ENCODE results near the gene TENM3. TPM values are rescaled to one million over a fixed set of nuclear protein-coding genes. Genes with fewer than 3 reads are reported as not detected.

The TENM3 gene
- total and polyA plus RNA-seq, 10 of the 15 experiments (the other 5 are each of a cell fraction or from before 2014, with no cell fraction given), result 0.01 to 1.7 (median 0.08) TPM; not detected in 2

GRCh38 chr4:182465114-182465513 lies 221.9 kb downstream of the TENM3 start:
- intact Hi-C loops (cut with micrococcal nuclease; ENCODE audit: unreplicated experiment), result no loop called here
- TF ChIP-seq POLR2A (IDR thresholded peaks at IDR 0.05; ENCODE audit: low read depth, low read length), result no peak
- no peak for TF ChIP-seq YY1 (IDR thresholded peaks at IDR 0.05; ENCODE audit: low read depth, low read length)
- no peak for TF ChIP-seq POU2F2 (IDR thresholded peaks at IDR 0.05; ENCODE audit: borderline replicate concordance, low read depth, low read length)
- TF ChIP-seq DPF2 (IDR thresholded peaks at IDR 0.05), result no peak
- no peak for TF ChIP-seq RAD51 (IDR thresholded peaks at IDR 0.05)
- TF ChIP-seq NRF1 (conservative IDR thresholded peaks at IDR 0.05; ENCODE audit: low read depth, low read length), result no peak
- TF ChIP-seq ZNF384 (IDR thresholded peaks at IDR 0.05; ENCODE audit: borderline replicate concordance, low read depth, low read length), result no peak
- TF ChIP-seq ZNF274 (IDR thresholded peaks at IDR 0.05; ENCODE audit: insufficient read depth, insufficient read length), result no peak
- TF ChIP-seq BACH1 (IDR thresholded peaks at IDR 0.05; ENCODE audit: borderline replicate concordance), result no peak
- no peak for TF ChIP-seq YBX1 (IDR thresholded peaks at IDR 0.05)
- no peak for TF ChIP-seq PAX8 (IDR thresholded peaks at IDR 0.05)
- TF ChIP-seq MTA2 (IDR thresholded peaks at IDR 0.05; ENCODE audit: low read depth), result no peak
- no peak for TF ChIP-seq REST (IDR thresholded peaks at IDR 0.05; ENCODE audit: low read depth, low read length)
- no peak for TF ChIP-seq RUNX3 (IDR thresholded peaks at IDR 0.05; ENCODE audit: low read length)
- TF ChIP-seq ZSCAN29 (IDR thresholded peaks at IDR 0.05), result no peak
- TF ChIP-seq, protein P1, sequence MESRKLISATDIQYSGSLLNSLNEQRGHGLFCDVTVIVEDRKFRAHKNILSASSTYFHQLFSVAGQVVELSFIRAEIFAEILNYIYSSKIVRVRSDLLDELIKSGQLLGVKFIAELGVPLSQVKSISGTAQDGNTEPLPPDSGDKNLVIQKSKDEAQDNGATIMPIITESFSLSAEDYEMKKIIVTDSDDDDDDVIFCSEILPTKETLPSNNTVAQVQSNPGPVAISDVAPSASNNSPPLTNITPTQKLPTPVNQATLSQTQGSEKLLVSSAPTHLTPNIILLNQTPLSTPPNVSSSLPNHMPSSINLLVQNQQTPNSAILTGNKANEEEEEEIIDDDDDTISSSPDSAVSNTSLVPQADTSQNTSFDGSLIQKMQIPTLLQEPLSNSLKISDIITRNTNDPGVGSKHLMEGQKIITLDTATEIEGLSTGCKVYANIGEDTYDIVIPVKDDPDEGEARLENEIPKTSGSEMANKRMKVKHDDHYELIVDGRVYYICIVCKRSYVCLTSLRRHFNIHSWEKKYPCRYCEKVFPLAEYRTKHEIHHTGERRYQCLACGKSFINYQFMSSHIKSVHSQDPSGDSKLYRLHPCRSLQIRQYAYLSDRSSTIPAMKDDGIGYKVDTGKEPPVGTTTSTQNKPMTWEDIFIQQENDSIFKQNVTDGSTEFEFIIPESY (IDR thresholded peaks at IDR 0.05), result no peak
- TF ChIP-seq HDGF (IDR thresholded peaks at IDR 0.05), result no peak
- TF ChIP-seq, protein P2, sequence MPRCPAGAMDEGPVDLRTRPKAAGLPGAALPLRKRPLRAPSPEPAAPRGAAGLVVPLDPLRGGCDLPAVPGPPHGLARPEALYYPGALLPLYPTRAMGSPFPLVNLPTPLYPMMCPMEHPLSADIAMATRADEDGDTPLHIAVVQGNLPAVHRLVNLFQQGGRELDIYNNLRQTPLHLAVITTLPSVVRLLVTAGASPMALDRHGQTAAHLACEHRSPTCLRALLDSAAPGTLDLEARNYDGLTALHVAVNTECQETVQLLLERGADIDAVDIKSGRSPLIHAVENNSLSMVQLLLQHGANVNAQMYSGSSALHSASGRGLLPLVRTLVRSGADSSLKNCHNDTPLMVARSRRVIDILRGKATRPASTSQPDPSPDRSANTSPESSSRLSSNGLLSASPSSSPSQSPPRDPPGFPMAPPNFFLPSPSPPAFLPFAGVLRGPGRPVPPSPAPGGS (IDR thresholded peaks at IDR 0.05; ENCODE audit: borderline replicate concordance, insufficient read depth, low read depth, low read length, poor library complexity, severe bottlenecking), result no peak
- ATAC-seq, result no peak
- DNase-seq (ENCODE audit: low read depth, low spot score), result no peak
- in situ Hi-C loops (cut with MboI), result no loop called here
- H4K20me1 ChIP-seq (ENCODE audit: control insufficient read depth, insufficient read depth), result no peaks in the 10 kb centered on the region
- RAD21 ChIA-PET (ENCODE audit: unreplicated experiment), result no interaction called here
- no peaks in the 10 kb centered on the region for H3K9me3 ChIP-seq (replicated peaks; ENCODE audit: control insufficient read depth, insufficient read depth, low read length)
- no peak overlapping the region for H3K27ac ChIP-seq (ENCODE audit: control insufficient read depth, insufficient read depth)
- no peaks in the 10 kb centered on the region for H3K4me1 ChIP-seq (ENCODE audit: control insufficient read depth, insufficient read depth, low read length)
- POLR2A ChIA-PET, result no interaction called here
- SMC1A ChIA-PET (ENCODE audit: uncharacterized antibody, unreplicated experiment), result interaction anchor here (1.0 kb wide), 1 partner anchor 10 kb away, joined by 3 read pairs; no protein-coding TSS in a partner anchor
- H3K9ac ChIP-seq (ENCODE audit: control insufficient read depth, insufficient read depth, low read length), result no peak overlapping the region
- no TSS peak for BruUV-seq (replicated peaks)
- CTCF ChIA-PET, result interaction anchor here (0.9 kb wide), 1 partner anchor 460 kb away, joined by 3 read pairs; no protein-coding TSS in a partner anchor
- FAIRE-seq, result no peak
- no peaks in the 10 kb centered on the region for H3K79me2 ChIP-seq (ENCODE audit: control insufficient read depth, insufficient read depth, low read length)
- no peak overlapping the region for H2AFZ ChIP-seq (ENCODE audit: control insufficient read depth, low read depth, low read length)
- no peaks in the 10 kb centered on the region for H3K27me3 ChIP-seq (replicated peaks in 1 of 2; ENCODE audit: control insufficient read depth in 2 of 2, insufficient read depth in 2 of 2, low read length in 1 of 2)
- 10% methylated on average over 5 of the region's 5 CpGs for WGBS (ENCODE audit: insufficient coverage, insufficient replicate concordance, low lambda C conversion rate, missing lambda C conversion rate)
- no peaks in the 10 kb centered on the region for H3K36me3 ChIP-seq (ENCODE audit: control insufficient read depth in 2 of 2, insufficient read depth in 2 of 2, low read length in 1 of 2)
- H3K4me2 ChIP-seq (ENCODE audit: control insufficient read depth, insufficient read depth), result no peak overlapping the region
- no peak overlapping the region for H3K4me3 ChIP-seq

All from GM12878 (cell line).